ENCODE results near the gene KDF1.

The KDF1 gene, protein sequence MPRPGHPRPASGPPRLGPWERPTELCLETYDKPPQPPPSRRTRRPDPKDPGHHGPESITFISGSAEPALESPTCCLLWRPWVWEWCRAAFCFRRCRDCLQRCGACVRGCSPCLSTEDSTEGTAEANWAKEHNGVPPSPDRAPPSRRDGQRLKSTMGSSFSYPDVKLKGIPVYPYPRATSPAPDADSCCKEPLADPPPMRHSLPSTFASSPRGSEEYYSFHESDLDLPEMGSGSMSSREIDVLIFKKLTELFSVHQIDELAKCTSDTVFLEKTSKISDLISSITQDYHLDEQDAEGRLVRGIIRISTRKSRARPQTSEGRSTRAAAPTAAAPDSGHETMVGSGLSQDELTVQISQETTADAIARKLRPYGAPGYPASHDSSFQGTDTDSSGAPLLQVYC

DNA sequence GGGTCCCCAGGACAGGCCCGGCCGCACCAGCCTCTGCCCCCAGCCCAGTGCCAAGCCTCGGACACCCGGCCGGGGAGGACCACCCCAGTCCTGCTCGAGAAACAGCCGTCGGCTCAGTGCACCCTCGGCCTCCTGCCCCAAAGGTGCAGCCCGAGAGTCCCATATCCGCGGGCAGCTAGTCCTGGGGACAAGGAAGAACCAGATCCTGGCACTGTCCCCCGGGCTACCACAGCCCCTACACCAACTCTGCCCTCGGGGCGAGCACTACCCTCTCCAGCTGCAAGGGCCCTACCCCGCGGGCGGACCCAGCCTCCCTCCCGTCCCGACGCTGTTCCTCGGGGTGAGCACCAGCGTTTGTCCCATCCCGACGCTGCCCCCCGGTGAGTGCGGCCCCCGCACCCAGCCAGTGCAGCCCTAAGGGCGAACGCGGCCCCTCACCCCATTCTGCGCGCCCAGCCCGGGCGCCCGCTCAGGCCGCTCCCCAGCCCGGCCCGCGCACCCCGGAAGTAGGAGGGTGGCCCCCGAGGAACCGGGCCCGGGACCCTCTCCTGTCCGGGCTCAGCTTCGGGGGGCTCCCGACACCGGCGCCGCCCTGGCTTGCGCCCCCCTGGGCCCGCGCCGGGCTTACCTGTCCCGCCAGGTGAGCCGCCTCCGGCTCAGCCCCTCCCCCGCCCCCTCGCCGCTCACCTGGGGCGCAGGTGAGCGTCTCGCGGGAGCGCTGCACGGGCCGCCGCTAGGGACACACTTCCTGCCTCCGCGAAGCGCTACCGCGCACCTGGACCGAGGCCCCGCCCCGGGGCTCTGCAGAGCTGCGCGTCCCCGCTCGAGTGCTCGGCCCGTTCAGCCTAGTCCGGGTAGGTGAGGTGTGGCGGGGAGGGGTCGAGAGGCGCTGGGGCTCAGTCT, at the start of gene KDF1:
KDF1 (minus strand) TSS at position 747 of the 903 bp plus-strand sequence. CDS start 8,088 bp downstream, outside the sequence.
- DNase-seq (ENCODE audit: low read depth in 1 of 2, low spot score in 1 of 2) = peak; percentile 28 to 34

DNA sequence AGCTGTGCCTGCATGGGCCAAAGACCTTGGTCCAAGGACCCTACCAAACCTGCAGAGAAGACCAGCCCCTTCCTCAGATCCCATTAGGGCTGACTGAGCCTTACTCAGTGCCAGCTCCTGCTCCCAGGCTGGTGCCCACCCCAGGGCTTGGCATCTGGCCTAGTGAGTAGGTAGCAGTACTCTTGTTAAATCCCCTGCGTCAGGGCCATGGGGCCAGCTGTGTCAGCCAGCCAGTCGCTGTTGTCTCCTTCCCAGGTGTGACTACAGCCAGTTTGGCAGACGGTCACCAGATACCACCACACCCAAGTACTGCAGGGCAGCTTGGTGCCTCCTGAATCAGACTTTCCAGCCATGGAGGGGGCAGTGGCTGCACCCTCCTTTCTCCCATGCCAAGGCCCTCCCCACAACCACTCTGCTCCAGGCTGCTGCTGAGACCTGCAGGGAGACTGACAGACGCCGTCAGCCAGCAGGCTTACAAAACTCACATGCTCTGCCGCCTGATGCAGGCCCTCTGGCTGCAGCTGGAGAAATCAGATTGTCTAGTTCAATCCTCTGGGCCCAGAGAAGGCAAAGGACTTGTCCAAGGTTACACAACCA, 49.4 kb upstream of the KDF1 start:
- DNase-seq (ENCODE audit: low read depth in 1 of 2, low spot score in 1 of 2) = no peak

DNA sequence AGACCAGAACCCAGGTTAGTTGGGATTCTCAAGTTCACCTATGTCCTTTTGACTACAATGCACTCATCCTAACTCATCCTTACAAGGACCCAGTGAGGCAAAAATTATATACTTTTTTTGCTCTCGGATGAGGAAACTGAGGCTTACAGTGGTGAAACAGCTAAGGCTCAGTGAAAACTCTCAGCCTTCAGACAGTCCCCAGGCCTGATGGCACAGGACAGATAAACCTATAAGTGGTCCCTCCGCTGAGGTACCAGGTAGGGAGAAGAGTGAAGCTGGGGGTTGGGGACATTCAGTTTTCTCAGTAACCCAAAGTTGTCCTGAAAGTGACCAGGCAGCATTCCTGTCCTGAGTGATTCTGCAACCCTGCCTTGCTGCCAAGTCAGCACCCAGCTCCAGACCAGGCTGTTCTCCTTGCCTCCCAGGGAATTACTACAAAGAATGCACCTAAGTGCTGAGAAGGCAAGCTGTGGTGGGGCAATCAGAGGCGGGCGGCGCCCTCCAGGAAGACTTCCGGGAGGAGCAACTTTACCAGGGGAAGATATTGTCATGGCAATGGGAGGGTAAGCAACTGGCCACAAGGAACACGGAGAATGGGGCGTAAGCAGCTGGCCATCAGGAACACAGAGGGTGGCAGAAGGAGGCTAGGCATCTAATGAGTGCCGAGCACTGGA, 47.8 kb upstream of the KDF1 start:
- DNase-seq (ENCODE audit: low read depth in 1 of 2, low spot score in 1 of 2) = no peak

DNA sequence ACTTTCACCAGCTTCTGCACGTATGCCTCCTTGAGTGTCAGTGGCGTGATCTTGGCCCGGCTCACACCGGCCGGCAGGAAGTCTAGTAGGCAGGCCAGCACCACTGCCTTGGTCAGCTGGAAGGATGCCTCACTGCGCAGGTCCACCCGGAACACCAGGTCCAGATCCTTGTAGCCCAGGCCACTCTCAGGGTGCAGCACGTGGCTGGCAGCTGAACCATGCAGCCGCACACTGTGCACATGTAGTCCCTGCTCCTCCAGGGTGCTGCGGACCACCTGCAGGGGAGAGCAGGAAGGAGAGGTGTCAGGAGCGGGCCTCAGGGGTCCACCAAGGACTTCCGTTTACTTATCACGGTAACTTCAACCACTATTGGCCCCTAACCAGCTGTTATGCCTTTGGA, 46.4 kb upstream of the KDF1 start:
- no peak for DNase-seq (ENCODE audit: low read depth in 1 of 2, low spot score in 1 of 2)

DNA sequence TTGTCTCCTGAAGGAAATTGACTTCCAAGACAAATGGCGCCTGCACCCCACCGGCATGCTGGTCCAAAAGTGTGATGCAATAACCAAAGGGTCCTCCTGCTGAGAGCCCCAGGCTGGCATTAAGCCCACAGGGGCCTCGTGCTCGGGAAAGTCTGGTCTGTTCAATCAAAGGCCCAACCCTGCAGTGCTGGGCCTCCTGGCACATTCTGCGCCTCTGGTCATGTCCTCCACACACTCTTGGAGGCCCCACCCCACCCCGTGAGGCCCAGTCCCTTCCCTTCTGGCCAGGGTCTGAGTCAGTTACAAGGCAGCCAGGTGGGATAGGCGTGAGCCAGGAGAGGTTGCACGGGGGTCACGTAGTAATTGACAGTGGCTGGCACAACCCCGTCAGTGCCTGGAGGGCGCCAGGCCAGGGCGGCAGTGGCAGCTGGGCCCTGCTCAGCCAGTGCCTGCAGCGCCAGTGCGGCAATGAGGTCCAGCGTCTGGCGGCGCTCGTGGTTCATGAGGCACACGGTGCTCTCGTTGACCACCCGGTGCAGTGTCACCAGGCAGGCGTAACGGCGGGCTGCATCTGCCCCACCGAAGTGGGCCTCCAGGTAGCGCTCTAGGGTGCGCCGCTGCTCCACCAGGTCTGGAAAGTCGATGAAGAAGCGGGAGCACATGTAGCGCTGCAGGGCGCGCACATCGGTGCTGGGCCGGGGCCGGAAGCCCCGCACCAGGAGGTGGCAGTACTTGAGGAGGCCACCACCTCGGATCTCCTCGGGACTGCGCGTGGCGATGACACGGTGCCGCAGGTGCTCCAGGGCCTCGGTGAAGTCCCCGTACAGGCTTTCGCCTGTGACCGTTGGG, 45.6 kb upstream of the KDF1 start:
- DNase-seq (ENCODE audit: low read depth in 1 of 2, low spot score in 1 of 2) = no peak

DNA sequence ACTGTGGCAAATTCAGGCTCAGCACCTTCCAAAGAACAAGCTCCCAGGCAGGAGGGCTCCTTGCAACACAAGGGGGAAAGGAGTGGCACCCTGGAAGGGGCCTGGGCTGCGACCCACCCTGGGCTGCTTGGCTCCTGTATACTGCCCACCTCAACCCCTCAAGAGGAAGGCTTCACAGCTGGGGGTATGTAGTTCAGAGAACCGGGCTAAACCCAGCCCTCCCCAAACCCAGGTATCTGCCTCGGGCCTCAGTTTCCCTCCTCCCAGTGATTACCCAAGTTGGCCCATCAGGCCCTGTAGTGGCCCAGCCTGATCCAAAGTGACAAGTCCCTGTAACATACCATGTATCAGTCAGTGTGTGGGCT, 44.9 kb upstream of the KDF1 start:
- no peak for DNase-seq (ENCODE audit: low read depth in 1 of 2, low spot score in 1 of 2)

DNA sequence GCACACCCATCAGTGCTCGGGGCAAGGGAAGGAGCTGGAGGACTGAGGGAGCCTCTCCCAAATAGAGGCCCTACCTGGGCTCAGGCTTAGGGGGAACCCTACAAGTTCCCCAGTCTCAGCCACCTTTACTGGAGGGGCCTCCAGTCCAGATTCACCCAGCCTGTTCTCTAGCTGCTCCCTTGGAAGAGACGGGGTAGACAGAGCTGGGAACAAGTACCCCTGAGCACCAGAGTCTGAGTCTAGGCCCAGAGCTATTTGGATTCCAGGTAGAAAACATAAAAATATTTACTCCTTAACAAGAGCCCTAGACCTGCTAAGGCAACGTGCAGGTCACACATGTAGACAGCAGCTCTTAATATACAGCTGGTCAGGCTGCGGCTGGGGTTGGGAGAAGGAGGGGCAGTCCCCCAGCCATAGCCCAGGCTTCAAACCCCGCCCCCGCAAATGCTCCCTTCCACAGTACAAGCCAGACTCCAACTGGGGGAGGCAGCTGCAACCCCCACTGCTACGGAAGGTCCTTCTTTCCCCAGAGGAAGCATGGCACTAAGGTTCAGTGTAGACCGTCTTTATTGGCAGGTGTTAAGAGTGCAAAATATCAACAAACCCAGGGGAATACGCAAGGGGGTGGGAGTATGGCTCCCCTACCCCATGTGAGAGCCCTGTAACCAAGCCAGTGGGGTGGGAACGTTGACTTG, 44.4 kb upstream of the KDF1 start:
- DNase-seq (ENCODE audit: low read depth in 1 of 2, low spot score in 1 of 2) = no peak

DNA sequence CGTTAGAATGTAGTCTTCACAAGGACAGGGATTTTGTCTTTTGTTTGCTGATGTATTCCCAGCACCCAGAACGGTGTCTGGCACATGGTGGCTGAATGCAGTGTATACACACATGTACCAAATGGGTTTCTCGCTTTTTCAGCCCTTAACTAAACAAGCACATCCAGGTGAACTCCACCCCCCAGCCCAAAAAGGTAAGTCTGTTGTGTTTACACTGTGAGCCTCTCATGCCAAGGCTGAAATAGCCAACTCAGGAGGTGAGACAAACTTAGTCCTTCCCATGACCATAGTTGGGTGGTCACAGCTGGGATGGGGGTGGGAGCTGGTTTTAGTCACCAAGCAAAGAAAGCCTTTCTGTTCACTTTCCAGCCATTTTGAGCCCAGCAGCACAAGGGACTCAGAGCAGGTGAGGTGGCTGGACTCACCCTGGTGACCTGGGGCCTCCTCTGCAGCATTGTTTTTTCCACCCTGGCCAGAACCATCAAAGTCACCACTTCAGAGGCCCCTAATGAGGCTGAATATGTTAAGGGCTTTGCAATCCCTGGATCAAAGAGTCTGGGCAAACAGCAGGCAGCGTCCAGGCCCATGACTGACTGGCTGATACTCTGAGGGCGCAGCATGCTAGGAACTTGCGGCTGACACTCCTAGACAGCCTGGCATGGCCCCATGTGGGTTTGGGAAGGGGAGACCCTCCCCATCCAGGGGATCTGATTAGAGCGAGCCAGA, 43.6 kb upstream of the KDF1 start:
- DNase-seq (ENCODE audit: low read depth in 1 of 2, low spot score in 1 of 2) = no peak

DNA sequence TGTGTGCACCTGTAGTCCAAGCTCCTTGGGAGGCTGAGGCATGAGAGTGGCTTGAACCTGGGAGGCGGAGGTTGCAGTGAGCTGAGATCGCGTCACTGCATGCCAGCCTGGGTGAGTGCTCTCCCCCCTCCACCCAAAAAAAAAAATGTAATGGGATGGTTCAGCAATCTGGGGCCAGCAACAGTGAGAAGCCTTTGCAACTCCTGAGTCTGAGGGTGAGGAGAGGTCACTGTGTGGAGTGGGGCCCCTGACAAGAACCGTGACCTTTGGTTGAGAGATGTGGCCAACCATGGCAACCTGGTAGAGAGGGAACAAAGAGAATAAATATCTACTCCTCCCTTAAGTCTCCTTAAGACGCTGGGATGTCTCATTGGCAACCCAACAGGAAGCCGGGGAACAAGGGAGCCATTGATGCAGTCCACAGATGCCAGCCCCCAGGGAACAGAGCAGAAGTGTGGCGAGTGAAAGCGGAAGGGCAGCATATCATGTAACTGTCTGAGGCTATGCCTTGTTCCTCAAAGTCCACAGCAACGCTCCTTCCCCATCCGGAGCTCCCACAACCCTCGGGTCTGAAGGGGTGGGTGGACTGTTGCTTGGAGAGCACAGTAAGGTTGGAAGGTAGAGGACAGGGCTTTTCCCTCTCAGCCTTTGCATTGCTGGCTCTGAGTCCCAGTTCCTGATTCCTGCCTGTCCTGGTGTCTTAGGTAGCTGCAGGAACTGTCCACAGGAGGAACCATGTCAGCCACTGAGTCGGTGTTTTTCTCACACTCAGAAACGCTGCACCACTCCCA, 41.5 kb upstream of the KDF1 start:
- DNase-seq (ENCODE audit: low read depth in 1 of 2, low spot score in 1 of 2) = no peak

DNA sequence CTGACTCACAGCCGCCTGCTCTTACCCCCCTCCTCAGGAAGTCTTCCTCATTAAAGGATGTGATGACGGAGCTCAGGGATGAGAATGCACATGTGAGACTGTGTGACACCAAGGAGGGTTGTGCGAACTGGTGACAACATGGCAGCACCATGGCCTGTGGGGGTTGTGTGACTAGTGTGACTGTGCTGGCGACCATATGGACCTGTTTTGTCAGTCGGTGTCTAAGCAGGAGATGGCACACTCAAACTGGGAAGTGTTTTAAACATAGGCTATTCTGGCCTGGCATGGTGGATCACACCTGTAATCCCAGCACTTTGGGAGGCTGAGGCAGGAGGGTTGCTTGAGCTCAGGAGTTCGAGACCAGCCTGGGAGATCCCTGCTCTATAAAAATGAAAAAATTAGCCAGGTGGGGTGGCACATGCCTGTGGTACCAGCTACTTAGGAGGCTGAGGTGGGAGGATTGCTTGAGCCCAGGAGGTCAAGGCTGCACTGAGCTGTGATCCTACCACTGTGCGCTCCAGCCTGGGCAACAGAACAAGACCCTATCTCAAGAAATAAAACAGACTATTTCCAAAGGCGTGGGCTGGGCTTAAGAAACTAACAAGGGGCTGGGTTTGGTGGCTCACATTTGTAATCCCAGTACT, 40.7 kb upstream of the KDF1 start:
- no peak for DNase-seq (ENCODE audit: low read depth in 1 of 2, low spot score in 1 of 2)

DNA sequence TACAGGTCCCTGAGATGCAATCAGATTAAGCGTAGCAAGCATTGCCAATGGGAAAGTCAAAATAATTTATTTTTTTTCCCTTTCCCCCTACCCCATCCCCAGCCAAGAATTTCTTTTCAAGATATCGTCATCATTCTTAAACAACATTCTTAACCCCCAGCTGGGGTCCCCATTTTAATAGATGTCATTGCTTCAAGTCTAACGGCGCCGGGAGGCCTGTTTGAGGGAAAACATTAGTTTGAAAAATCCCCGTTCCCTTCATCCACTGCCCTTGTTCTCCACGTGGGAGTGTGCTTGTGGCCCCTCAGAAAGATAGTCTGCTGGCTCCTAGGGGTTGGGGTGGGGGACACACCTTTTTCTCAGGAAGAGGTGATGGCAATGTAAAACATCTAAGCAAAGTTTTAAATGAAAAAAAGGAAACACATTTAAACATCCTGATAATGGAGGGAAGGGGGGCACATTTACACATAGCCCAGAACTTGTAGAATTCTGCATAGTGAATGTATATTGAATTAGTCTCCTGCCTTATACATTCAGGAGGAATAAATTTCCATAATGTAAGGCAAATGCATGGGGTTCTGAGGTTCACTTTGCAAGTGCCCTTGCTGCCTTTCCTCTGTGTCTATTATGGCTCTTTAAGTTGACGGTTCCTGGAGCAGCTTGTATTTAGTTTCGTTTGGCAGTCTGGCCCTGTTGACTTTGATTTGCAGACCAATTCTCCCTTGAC, 40.0 kb upstream of the KDF1 start:
- no peak for DNase-seq (ENCODE audit: low read depth in 1 of 2, low spot score in 1 of 2)

DNA sequence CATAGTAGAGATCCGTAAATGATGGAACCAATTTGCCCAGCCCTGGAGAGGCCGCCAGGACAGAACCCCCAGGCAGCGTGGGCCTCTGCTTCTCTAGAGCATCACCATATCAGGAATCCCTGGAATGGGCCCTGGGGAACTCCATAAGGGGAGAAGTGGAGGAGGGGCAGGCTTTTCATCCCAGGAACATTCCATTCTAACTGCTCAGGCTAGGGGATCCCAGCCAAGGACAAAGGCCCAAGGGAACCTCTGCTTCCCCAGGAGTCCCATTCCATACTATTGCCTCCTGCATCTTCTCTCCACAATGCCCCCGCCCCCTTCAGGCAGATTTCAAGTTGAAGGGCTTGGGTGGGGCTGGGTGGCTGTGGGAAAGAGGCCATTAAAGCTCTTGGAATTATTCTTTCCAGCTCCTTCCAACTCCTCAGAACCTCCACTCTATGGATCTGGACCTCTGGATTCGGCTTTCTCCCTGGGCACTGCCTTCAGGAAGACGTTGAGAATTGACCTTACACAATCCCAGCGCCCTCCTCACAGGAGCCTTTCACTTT, 39.2 kb upstream of the KDF1 start:
- no peak for DNase-seq (ENCODE audit: low read depth in 1 of 2, low spot score in 1 of 2)

DNA sequence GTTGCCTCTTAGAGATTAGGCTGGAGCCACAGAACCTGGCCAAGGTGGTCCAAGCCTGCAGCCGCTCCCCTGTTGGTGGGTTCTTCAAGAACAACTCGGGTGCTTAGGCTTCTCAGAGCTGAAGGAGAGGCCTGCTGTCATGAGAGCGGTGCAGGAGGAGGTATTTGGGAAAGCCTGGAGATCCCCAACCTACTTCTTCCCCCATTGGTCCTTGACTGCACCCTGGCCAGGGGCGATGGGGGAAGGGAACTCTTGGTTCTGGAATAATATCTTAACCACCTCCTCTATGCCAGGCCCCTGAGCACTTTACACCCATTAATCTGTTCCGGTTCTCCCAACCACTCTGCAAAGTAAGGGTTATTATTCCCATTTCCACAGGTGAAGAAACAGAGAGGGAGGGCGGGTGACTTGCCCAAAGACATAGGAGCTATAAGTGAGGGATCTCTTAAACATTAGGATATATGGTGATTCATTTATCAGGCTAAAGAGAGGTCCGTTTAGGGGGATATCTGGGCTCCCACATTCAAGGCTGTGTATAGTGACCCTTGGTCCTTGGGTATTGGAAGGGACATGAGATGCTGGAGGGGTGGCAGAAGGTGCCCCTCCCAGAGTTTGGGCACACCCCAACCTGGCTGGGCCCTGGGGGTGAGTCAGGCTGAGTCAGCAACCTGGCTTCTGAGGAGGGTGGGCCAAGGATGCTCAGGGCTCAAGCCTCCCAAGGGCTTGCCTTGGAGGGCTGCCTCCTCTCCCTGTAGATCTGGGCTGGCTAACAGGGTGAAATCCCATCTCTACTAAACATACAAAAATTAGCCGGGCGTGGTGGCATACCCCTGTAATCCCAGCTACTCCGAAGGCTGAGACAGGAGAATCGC, 38.4 kb upstream of the KDF1 start:
- DNase-seq (ENCODE audit: low read depth in 1 of 2, low spot score in 1 of 2) = no peak

DNA sequence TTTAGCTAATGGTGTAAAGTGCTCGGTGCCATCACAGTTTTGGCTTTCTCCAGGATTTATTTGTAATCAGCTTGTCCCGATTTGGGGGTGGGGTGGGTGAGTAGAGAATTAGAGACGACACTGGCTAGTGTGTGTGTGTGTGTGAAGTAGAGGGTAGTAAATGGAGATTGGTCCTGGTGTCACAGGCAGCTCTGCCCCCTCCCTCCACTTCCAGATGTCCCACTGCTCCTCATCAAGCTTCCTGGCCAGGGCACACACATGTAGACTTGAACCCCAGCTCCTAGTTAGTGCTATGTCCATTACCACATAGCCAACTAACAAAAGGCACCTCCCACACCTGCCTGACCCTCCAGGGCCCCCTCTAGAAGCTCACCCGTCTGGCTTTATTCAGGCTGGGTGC, 36.4 kb upstream of the KDF1 start:
- no peak for DNase-seq (ENCODE audit: low read depth in 1 of 2, low spot score in 1 of 2)

DNA sequence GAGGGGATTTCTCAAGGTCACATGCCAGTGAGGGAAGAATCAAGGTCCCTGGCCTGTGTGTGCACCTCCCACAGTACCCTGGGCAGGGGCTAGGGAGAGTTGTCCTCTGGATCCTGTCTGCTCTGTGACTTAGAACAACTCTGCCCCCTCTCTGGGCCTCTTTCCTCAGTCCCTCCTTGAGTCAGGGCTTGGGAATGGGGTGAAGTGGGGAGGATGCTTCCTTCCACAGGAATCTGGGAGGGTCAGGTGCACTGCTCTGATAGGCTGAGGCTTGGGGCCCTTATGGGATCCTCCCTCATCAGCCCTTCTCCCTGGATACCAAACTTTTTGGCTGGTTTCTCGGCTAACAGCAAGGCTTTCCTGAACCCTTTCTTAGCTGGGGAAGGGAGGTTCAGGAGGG, 35.8 kb upstream of the KDF1 start:
- DNase-seq (ENCODE audit: low read depth in 1 of 2, low spot score in 1 of 2) = no peak

All from activated T-helper 1 cell treated with anti-CD3 and anti-CD28 coated beads, Interleukin-2, amount 50 U/mL, for 16 hours (primary cell).